ENCODE data around the gene SRL. TPM values are rescaled to one million over a fixed set of nuclear protein-coding genes. Genes with fewer than 3 reads are reported as not detected.

The SRL gene
- total and polyA plus RNA-seq, 2 of the 13 experiments (the other 11 are each of a cell fraction or from before 2014, with no cell fraction given) = 0.05 TPM; not detected in 1

- TF ChIP-seq KLF9 (CRISPR knock-in tag; IDR thresholded peaks at IDR 0.05; ENCODE audit: low read depth) = no peak
- TF ChIP-seq STAT5B (CRISPR knock-in tag; IDR thresholded peaks at IDR 0.05) = no peak
- TF ChIP-seq MBNL3 (CRISPR knock-in tag; conservative IDR thresholded peaks at IDR 0.05) = no peak
- no peak for TF ChIP-seq FOSL2 (CRISPR knock-in tag; IDR thresholded peaks at IDR 0.05)
- TF ChIP-seq RAD21 (CRISPR knock-in tag; IDR thresholded peaks at IDR 0.05) = peak; percentile 92
- TF ChIP-seq ZNF7 (CRISPR knock-in tag; IDR thresholded peaks at IDR 0.05) = no peak
- TF ChIP-seq FOXA1 (IDR thresholded peaks at IDR 0.05) = no peak
- TF ChIP-seq FOXA1 (CRISPR knock-in tag; IDR thresholded peaks at IDR 0.05) = no peak
- no peak for TF ChIP-seq SOX13 (IDR thresholded peaks at IDR 0.05)
- no peak for TF ChIP-seq SOX13 (CRISPR knock-in tag; conservative IDR thresholded peaks at IDR 0.05 in 1 of 2, IDR thresholded peaks at IDR 0.05 in 1 of 2)
- peak; percentile 96 for TF ChIP-seq STAG1 (CRISPR knock-in tag; IDR thresholded peaks at IDR 0.05)
- no peak for TF ChIP-seq ZFP82 (CRISPR knock-in tag; IDR thresholded peaks at IDR 0.05; ENCODE audit: borderline replicate concordance)
- 0 out of 2 replicates have a peak, but pooled peaks have one; percentile 46 for TF ChIP-seq ZNF274 (CRISPR knock-in tag; IDR thresholded peaks at IDR 0.05)
- TF ChIP-seq ZNF576 (CRISPR knock-in tag; IDR thresholded peaks at IDR 0.05) = no peak
- TF ChIP-seq ZNF232 (CRISPR knock-in tag; IDR thresholded peaks at IDR 0.05; ENCODE audit: borderline replicate concordance) = no peak
- 0 out of 2 replicates have a peak, but pooled peaks have one; percentile 26 for TF ChIP-seq FOXO1 (CRISPR knock-in tag; IDR thresholded peaks at IDR 0.05)
- no peak for TF ChIP-seq ARNT2 (CRISPR knock-in tag; IDR thresholded peaks at IDR 0.05; ENCODE audit: low read depth)
- no peak for TF ChIP-seq CEBPG (CRISPR knock-in tag; IDR thresholded peaks at IDR 0.05)
- peak; percentile 59; the same call in 1 of the 2 replicates for TF ChIP-seq CBFB (CRISPR knock-in tag; IDR thresholded peaks at IDR 0.05)
- TF ChIP-seq TOE1 (CRISPR knock-in tag; IDR thresholded peaks at IDR 0.05) = no peak
- no peak for TF ChIP-seq ZNF878 (CRISPR knock-in tag; IDR thresholded peaks at IDR 0.05)
- 0 out of 2 replicates have a peak, but pooled peaks have one; percentile 47 for TF ChIP-seq ZNF225 (CRISPR knock-in tag; IDR thresholded peaks at IDR 0.05)
- 0 out of 2 replicates have a peak, but pooled peaks have one; percentile 21 for TF ChIP-seq FOXK1 (CRISPR knock-in tag; IDR thresholded peaks at IDR 0.05; ENCODE audit: borderline replicate concordance, low read depth)
- TF ChIP-seq HOXD1 (CRISPR knock-in tag; IDR thresholded peaks at IDR 0.05) = no peak
- no peak for TF ChIP-seq MTF2 (CRISPR knock-in tag; IDR thresholded peaks at IDR 0.05; ENCODE audit: borderline replicate concordance)
- 0 out of 2 replicates have a peak, but pooled peaks have one; percentile 23 for TF ChIP-seq GABPB1 (CRISPR knock-in tag; IDR thresholded peaks at IDR 0.05)
- no peak for TF ChIP-seq ZNF773 (CRISPR knock-in tag; IDR thresholded peaks at IDR 0.05; ENCODE audit: borderline replicate concordance)
- no peak for TF ChIP-seq RARG (CRISPR knock-in tag; IDR thresholded peaks at IDR 0.05; ENCODE audit: low read depth)
- TF ChIP-seq ZBTB44 (CRISPR knock-in tag; IDR thresholded peaks at IDR 0.05) = no peak
- TF ChIP-seq RXRA (CRISPR knock-in tag; IDR thresholded peaks at IDR 0.05) = no peak; the same call in 1 of the 2 replicates
- TF ChIP-seq CHCHD3 (CRISPR knock-in tag; IDR thresholded peaks at IDR 0.05) = no peak
- TF ChIP-seq ZNF891 (CRISPR knock-in tag; IDR thresholded peaks at IDR 0.05) = no peak
- TF ChIP-seq ELF3 (CRISPR knock-in tag; IDR thresholded peaks at IDR 0.05) = peak; percentile 65
- TF ChIP-seq ZFX (CRISPR knock-in tag; IDR thresholded peaks at IDR 0.05; ENCODE audit: low read depth) = peak; percentile 53; the same call in 1 of the 2 replicates
Observed at GRCh38 chr16:4200000-4200780, 41.7 kb downstream of the SRL start (continued).

Data from HepG2 (cell line).